Stomach (tissue), 4 donors: Measurements from ENCODE around the gene PNLIP.

ENCODE experiments used
- CTCF ChIP-seq, 7 experiments: fragments of 450-650 bp in 4 of 7; fragments of 200-600 bp in 3 of 7; sonication (generic) in 3 of 7; IDR thresholded peaks; one replicate each; pipeline ENCODE4 v1.5.1; 2016 to 2019; ENCODE audit warnings: antibody characterized with exemption in 7 of 7, control low read depth in 2 of 7, mild to moderate bottlenecking in 1 of 7
- POLR2A ChIP-seq, 4 donors: fragments of 450-650 bp; IDR thresholded peaks; one replicate each; pipeline ENCODE4 v1.6.1; 2016; ENCODE audit warnings: antibody characterized with exemption in 4 of 4, control low read depth in 2 of 4, mild to moderate bottlenecking in 1 of 4, moderate library complexity in 1 of 4
- POLR2AphosphoS5 ChIP-seq, 3 donors: sonication (generic); formaldehyde crosslinking; IDR thresholded peaks; one replicate each; pipeline ENCODE4 v1.6.1; 2016; ENCODE audit warnings: antibody characterized with exemption in 3 of 3

DNA sequence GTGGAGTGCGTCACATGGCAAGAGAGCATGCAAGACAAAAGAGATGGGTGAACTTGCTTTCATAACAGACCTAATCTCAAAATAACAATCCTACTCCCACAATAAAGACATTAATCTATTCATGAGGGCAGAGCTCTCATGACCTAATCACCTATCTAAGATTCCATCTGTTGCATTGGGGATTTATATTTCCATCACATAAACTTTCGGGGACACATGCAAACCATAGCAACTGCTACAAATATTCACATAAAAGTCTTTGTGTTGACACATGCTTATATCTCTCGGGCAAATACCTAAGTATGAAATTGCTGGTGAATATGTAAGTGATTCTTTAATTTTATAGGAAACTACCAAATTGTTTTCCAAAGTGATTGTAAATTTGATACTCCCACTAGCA is 29.1 kb downstream of the PNLIP start:
- TF ChIP-seq POLR2AphosphoS5 (IDR thresholded peaks at IDR 0.05) (no peak), POLR2A (IDR thresholded peaks at IDR 0.05) (no peak), CTCF (IDR thresholded peaks at IDR 0.05) (no peak)
